Testis (tissue), 2 donors: ENCODE data around the gene MRAP2.
"Not testable (repeated sequence)": the region's sequence is repeated elsewhere in the genome, so short reads cannot be mapped to it uniquely, and the experiment has no call there.

Source experiments
- POLR2A ChIP-seq: fragments of 450-650 bp; IDR thresholded peaks from one replicate; pipeline ENCODE4 v1.6.1; 2017; ENCODE audit warnings: antibody characterized with exemption, mild to moderate bottlenecking, moderate library complexity
- TF ChIP-seq, protein P1 (sequence below), 3 experiments: fragments of 450-650 bp in 2 of 3; fragments of 200-600 bp in 1 of 3; sonication (generic) in 1 of 3; IDR thresholded peaks; one replicate each; pipeline ENCODE4 v1.5.1; 2016 to 2019; ENCODE audit warnings: antibody characterized with exemption in 3 of 3, mild to moderate bottlenecking in 2 of 3, moderate library complexity in 1 of 3

DNA sequence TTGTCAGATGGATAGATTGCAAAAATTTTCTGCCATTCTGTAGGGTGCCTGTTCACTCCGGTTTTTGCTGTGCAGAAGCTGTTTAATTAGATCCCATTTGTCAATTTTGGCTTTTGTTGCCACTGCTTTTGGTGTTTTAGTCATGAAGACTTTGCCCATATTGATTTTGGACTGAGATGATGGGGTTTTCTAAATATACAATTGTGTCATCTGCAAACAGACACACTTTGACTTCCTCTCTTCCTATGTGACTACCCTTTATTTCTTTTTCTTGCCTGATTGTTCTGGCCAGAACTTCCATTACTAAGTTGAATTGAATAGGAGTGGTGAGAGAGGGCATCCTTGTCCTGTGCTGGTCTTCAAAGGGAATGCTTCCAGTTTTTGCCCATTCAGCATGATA is 96.0 kb downstream of the MRAP2 start:
- TF ChIP-seq, protein P1, sequence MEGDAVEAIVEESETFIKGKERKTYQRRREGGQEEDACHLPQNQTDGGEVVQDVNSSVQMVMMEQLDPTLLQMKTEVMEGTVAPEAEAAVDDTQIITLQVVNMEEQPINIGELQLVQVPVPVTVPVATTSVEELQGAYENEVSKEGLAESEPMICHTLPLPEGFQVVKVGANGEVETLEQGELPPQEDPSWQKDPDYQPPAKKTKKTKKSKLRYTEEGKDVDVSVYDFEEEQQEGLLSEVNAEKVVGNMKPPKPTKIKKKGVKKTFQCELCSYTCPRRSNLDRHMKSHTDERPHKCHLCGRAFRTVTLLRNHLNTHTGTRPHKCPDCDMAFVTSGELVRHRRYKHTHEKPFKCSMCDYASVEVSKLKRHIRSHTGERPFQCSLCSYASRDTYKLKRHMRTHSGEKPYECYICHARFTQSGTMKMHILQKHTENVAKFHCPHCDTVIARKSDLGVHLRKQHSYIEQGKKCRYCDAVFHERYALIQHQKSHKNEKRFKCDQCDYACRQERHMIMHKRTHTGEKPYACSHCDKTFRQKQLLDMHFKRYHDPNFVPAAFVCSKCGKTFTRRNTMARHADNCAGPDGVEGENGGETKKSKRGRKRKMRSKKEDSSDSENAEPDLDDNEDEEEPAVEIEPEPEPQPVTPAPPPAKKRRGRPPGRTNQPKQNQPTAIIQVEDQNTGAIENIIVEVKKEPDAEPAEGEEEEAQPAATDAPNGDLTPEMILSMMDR (IDR thresholded peaks at IDR 0.05): not testable (repeated sequence)
- not testable (repeated sequence) for TF ChIP-seq POLR2A
